ENCODE data around the gene PAIP1. TPM values are rescaled to one million over a fixed set of nuclear protein-coding genes. Genes with fewer than 3 reads are reported as not detected.
A peak's percentile ranks its signal among the peaks of the same experiment; 100 is the strongest.
"Not testable (repeated sequence)": the region's sequence is repeated elsewhere in the genome, so short reads cannot be mapped to it uniquely, and the experiment has no call there.

PAIP1 gene
- total RNA-seq, 1 donor from 2014 or later, result 74.9 TPM

DNA sequence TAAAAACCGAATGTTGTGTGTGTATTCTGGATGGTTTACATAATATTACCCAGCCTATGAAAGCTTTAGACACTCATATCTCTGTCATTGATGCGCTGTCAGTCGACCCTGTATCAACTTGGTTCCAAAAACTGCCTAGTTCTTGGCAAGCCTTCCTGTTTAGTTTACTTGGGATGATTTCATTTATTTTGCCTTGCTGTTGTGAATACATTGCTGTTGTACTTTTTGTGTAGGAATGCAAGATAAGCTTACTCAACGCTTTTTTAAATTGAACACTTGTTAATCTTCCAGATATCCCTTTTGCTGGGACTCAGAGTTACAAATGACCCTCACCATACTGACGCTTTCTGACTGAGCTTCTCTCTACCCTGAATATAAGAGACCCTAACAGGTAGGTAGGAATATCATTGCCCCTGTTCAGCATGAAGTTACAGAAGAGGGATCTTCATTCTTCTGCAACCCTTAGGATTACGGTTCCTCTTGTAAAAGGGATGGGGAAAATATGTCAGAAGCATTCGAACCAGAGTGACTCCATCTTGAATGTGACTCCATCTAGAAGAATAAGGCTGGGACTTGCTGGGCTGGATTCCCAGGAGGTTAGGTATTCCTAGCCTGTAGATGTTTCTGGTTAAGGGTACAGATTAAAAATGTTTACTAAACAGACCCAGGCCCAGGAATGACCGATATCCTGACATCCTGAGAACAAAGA is 13.7 kb upstream of the PAIP1 start:
- no peak for DNase-seq (ENCODE audit: low spot score)

DNA sequence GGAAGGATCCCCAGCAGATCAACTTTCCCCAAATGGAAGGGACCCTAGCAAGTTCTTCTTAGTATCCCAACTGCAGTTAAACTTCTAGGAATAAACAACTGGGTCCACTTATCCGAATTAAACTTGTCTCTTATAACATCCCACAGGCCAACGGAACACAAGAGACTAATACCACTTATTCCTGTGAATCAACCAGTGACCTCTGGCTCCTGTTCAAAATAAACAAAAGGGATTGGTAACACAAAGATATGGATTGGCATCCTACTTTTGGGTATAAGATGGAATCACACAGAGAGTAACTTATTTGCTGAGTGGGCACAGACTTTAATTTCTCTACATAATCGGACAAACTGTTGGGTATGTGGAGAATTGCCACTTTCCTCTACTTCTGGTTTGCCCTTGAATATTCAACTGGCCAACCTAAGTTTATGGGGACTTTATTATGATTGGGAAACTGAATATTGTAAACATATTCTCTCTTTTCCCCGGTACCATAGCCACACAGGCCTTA is 12.4 kb upstream of the PAIP1 start:
- DNase-seq (ENCODE audit: low spot score), result no peak

DNA sequence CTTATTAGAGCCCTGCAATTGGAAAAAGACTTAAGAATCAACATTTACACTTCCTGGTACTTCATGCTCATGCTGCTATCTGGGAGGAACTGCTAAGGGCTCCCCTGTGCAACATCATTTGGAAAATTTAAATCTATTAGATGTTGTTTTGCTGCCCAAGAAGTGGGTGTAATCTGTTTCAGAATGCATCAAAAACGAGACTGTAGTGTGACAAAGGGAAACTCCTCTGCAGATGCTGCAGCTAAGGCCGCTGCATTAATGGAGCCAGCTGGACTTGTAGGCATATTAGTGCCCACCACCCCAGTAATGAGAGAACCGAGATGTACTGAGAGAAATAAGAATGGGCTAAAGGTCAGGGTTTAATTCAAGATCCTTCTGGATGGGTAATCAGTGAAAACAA is 11.1 kb upstream of the PAIP1 start:
- no peak for DNase-seq (ENCODE audit: low spot score)

DNA sequence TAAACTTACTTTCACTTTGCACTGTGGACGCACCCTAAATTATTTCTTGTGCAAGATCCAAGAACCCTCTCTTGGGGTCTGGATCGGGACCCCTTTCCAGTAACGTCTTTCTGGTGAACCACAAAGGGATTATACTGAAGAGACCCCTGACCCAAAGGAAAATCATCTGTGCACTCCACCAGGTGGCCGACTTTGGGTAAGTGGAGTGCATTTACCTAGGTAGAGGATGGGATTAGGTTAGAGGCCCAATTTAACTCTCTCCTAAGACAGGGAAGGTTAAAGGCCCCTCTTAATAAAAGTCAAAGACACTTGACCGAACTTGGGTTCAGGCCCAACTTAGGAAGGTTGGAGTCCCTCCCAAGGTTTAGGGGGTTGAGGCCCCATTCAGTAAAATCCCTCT is 8.2 kb upstream of the PAIP1 start:
- DNase-seq (ENCODE audit: low spot score), result no peak

DNA sequence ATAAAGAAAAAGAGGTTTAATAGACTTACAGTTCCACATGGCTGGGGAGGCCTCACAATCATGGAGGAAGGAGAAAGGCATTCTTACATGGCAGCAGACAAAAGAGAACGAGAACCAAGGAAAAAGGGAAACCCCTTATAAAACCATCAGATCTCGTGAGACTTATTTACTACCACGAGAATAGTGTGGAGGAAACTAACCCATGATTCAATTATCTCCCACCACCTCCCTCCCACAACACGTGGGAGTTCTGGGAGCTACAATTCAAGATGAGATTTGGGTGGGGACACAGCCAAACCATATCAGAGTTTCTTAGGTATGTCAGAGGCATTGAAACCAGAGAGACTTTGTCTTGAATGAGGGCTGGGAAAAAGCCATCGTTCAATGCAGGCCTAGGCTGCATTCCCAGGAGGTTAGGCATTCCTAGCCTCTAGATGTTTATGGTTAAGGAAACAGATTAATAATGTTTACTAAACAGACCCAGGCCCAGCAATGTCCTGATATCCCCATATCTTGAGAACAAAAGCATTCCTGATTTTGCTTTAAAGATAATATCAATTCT is 7.5 kb upstream of the PAIP1 start:
- DNase-seq (ENCODE audit: low spot score), result no peak

DNA sequence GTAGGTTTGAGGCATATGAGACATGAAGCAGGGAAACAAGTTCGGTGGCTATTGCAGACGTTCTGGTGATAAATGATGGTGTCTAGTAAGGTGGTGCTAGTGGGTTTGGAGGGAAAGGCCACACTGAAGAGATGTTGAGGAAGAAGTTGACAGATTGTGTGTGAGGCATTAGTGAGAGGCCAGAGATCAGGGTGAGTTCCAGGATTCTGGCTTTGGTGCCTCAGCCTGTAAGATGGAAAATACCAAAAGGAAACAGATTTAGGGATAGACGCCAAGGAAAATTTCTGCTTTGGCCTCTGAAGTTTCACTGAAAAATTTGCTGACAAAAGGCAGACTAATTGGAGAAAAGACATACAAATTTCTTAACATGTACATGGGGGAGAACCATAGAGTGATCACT is 6.4 kb upstream of the PAIP1 start:
- no peak for DNase-seq (ENCODE audit: low spot score)

DNA sequence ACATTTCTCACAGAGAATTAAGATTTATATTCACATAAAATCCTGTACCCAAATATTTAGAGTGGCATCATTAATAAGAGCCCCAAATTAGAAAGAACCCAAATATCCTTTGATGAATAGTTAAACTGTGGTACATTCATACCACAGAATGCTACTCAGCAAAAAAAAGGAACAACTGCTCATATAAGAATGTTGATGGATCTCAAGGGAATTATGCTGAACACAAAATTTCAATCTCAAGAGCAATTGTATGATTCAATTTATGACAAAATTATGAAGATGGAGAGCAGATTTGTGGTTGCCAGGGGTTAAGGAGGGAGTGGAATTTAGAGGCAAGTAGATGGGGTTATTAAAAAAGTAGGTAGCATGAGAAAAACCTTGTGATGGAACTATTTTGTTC is 4.5 kb upstream of the PAIP1 start:
- DNase-seq (ENCODE audit: low spot score), result no peak

DNA sequence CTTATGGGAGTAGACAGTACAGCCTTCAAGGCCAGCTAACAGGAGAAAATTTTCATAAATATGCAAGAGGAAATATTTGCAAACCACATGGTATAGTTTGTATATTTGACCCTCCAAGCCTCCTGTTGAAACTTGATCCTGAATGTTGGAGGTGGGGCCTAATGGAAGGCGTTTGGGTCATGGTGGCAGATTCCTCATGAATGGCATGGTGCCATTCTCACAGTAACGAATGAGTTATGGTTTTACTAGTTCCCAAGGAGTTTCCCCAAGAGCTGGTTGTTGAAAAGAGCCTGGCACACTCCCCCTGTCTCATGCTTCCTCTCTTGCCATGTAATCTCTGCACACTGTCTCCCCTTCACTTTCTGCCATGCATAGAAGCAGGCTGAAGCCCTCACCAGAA is 3.3 kb upstream of the PAIP1 start:
- DNase-seq (ENCODE audit: low spot score), result no peak

DNA sequence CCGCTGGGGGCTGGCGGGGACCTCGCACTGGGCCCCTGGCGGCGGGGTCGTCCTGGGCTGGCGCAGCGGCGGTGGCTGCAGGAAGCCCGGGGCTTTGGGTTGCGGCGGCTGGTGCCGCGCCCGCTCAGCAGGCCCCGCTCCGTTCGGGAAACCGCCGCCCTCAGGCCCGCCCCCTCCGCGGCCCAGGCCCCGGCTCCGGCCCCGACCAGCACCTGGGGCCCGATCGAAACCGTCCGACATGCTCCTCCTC is 345 bp downstream of the PAIP1 start:
- DNase-seq (ENCODE audit: low spot score), result not testable (repeated sequence)

DNA sequence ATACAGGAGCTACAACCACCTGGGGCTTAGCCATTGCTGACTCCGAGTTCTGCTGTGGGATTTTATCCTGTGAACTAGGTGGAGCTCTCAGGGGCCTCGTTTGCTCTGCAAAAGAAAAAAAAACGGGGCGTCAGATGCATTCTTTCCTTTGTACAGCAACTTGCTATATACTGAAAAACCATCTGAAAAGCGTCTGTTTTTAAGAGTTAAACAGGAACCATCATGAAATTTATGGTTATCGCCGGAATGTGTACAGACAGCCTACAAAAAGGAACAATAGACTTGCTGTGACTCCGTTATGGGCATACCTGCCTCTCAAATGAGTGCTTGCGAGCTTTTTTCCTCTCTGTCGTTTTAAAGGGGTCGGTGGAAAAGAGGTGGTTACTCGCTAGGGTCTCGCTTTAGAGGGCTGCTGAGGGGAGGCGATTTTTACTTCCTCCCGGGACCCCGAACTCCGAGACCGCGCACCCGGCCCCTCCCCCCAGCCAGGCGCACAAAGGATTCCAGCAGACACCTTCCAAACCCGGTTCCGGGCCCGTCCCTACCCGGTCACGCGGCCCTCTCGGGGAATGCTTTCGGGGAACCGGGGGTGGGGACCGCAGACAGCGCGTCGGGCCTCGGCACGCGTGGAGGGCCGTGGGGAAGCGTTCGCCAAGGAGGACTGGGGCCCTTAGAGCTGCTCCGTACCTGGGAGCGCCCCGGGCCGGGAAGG is 826 bp downstream of the PAIP1 start:
- peak; percentile 40 for DNase-seq (ENCODE audit: low spot score)

DNA sequence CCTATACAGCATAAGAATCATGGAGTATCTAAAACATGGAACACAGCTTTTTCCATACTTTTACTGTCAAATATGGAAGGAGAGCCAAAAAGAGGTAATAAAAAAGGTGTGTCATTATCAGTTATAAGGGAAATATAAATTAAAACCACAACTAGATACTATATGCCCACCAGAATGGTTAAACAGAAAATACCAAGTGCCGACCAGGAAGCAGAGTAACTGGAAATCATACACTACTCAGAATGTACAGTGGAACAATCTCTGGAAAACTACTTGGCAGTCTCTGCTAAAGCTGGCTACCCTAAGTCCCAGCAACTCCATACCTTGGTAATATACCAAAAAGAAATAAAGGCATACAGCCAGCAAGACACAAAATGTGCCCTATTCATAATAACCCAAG is 2.4 kb downstream of the PAIP1 start:
- no peak for DNase-seq (ENCODE audit: low spot score)

DNA sequence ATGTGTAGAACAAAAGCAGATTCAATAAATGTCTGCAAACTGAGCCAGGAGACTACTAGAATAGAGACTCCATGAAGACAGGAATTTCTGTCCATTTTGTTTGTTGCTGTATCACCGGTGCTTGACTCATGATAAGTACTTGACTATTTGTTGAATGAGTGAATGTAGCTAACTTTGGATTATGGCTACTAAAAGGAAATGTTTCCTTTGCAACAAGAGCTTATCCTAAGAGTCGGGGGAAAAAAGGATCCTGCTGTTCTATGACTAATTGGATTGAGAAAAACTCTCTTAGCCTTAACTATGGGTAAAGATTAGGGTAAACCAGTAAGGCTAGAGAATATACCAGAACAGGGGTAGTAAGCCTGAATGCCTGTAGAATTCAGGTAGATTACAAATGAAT is 3.5 kb downstream of the PAIP1 start:
- DNase-seq (ENCODE audit: low spot score), result no peak

DNA sequence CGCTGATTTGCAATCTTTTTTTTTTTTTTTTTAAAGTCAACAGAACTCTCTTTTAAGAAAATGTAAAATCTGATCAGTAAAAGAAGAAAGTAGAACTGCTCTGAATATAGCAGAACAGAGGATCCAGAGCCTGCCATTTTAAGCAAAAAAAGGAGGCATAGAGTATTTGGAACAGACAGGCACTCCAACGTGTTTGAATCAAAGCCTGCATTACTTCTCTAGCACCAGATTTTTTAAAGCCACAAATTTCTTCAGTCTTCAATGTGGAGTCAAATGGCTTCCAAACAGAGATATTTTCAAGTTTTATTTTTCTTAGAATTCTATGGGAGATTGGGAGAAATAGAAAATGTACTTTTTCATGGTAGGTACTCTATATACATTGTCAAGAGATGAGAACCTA is 5.1 kb downstream of the PAIP1 start:
- DNase-seq (ENCODE audit: low spot score), result no peak

DNA sequence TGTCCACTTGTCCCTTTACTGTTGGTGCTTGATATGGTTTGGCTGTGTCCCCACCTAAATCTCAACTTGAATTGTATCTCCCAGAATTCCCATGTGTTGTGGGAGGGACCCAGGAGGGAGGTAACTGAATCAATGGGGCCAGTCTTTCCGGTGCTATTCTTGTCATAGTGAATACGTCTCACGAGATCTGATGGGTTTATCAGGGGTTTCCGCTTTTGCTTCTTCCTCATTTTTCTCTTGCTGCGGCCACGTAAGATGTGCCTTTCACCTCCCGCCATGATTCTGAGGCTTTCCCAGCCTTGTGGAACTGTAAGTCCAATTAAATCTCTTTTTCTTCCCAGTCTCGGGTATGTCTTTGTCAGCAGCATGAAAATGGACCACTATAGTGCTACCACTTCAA is 7.6 kb downstream of the PAIP1 start:
- not testable (repeated sequence) for DNase-seq (ENCODE audit: low spot score)

DNA sequence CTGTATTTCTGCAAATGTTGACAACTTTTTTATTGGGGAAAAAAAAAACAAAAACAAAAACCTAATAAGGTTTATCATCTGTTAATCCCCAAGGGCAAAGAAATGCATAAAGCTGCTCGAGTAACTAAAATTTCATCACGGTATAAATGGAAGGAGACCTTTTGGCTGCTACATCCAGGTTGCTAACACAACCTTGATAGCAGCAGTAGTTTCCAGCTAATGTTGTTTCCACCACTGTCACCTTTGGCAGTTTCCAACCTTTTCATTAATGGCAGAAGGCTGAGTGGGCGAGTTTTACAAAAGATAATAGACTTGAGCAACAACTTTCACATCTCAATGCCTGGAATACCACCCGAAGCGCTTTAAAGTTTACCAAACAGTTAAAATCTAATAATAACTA is 8.5 kb downstream of the PAIP1 start:
- no peak for DNase-seq (ENCODE audit: low spot score)

DNA sequence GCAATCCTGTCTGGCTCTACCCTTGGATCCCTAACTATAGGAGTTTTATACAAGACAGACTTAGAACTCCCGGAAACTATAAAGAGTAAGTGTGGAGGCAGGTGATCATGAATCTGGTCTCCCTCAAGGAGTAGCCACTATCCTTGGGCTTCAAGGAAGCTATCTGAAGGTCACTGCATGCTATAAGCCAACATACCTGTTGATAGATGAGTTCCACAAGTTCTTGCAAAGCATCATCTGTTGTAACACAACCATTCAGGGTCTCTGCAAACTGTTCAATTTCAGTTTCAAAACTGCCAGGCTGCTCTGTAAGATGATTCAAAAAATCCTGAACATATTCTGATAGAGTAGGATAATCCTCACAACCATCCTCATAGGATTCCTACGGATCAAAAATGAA is 9.3 kb downstream of the PAIP1 start:
- no peak for DNase-seq (ENCODE audit: low spot score)

DNA sequence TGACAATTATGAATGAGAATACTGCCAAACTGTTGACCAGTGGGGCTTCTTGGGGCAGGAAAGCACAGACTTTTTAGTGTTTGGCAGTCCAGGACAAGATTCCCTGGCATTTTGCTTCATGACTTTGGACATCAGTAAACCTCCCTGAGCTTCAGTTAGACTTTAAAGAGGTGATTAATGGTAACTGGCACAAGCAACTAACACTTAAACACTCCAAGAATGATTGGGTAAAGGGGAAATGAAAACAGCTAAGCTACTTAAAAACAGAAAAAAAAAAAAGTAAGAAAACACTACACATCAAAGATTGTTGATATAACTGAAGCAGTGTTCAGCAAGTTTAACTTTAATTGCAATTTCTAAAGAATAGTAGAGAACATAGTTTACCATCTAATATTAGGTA is 13.4 kb downstream of the PAIP1 start:
- DNase-seq (ENCODE audit: low spot score), result no peak

DNA sequence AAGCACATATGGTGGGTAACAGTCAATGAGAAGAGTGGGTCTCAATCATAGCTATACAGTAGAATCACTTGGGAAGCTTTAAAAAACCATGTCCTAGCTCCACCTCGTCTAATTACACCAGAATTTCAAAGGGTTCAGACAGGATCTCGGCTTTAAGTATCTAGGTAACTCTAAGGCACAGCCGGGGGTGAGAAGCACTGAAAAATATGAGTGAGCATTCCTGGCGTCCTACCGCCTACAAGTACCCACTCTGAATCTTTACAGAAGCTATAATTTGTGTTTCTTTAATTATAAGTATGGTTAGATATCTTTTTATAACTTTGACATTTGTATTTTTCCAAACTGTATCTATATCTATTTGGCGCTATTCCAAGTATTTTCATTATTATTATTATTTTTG is 16.1 kb downstream of the PAIP1 start:
- no peak for DNase-seq (ENCODE audit: low spot score)

DNA sequence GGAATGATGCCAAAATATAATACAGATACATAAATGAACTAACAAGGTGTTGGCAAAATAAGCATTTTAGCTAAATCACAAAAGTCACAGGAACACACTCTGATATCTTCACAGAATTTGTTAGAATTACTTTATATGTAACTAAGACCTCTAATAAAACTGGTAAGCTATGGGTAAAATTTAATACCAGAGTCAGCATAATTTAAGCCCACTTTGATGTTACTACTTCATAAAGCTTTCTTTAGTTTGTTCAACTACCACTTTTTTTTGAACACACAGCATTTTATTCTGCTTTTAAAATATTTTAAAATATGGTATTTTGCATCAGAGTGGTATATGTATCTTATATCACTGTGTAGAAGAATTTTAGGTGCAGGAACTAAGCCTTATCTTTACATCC is 19.9 kb downstream of the PAIP1 start:
- no peak for DNase-seq (ENCODE audit: low spot score)

DNA sequence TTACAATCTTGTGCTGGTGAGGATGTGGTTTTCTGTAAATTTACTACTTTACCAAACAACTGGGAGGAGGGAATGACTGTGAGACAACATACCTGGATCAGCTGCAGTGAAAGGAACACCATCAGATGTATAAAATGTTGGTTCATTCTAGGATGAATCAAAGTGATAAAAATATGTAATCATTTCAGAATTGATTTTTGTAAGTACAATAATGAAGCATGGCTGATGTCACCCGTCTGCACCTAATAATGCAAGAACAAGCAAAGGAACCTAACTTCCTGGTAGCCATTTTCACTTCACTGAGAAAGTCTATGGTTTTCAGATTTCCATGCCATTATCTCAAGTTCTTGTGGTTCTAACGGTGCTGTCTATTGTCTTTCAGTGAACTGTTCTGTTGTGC is 23.2 kb downstream of the PAIP1 start:
- no peak for DNase-seq (ENCODE audit: low spot score)

DNA sequence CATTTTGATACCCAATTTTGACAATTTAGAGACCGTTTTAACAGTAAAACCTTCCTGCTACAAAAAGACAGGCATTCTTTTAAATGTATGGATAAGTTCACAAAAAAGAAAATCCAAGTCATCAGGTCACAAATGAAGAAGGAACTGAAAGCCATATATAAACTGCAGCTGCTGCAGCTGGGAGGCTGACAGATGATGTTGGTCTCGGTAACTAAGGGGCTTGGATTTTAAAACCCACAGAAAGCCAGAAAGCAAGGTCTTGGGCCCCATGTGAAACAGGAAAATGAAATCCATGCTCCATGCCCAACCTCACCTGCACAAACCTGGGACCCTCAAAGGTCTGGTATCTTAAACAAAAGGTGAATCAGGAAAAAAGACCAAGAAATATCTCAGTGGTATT is 26.2 kb downstream of the PAIP1 start:
- no peak for DNase-seq (ENCODE audit: low spot score)

DNA sequence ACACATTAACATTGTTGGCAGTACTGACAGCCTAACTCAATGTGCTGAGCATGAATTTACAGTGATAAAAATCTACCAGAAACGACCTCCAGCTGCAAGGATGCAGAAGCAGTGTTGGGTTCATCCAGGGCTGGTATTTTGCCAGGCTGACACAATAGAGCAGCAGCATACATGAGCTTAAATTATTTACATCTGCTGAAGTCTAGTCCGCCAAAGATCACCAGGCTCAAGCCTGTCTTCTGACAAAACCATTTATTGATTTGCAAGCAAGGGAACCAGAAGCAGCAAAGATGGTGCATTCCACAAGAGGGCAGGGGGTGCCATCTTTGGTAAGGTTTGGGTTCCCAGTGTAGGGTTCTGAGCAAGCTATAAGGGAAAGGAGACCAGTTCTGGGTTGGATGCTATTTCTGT is 33.2 kb downstream of the PAIP1 start:
- DNase-seq (ENCODE audit: low spot score), result no peak

DNA sequence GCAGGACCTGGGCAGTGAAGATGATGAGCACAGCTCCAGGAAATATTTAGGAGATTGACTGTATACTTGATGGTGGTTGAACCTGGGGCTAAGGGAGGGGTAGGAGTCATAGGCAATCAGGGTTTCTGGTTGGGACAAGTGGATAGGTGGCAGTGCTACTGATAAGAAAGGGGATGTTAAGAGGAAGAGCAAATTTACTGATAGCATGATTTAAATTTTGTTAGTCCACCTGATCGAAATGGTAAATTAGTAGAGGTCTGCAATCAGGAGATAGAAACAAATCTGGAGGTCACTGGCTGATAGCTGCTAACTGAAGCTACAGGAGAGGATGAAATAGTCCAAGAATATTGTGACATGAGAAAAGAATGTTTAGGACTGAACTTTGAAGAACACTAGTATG is 36.3 kb downstream of the PAIP1 start:
- no peak for DNase-seq (ENCODE audit: low spot score)

DNA sequence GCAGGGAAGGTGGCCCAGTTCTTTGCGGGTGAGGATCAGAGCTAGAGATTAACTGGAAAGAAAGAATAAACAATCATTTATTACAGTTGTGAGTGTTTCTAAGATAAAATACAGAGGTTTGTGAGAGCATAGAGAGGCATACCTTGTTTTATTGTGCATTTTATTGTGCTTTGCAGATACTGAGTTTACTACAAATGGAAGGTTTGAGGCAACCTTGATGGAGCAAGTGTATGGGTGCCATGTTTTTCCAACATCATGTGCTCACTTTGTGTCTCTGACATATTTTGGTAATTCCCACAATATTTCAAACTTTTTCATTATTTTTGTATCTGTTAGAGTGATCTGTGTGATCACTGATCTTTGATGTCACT is 41.2 kb downstream of the PAIP1 start:
- DNase-seq (ENCODE audit: low spot score), result no peak
